OCI-LY1 (cell line): ENCODE data around the gene SMAP1.

Experiments used
- H2AFZ ChIP-seq: fragments of 200-600 bp; sonication (generic), shearing (Covaris generic); 2 replicates; pipeline ENCODE4 v1.6.0; 2014; ENCODE audit warnings: antibody characterized with exemption, mild to moderate bottlenecking, low read length
- H3F3A ChIP-seq: fragments of 200-600 bp; sonication (generic), shearing (Covaris generic); 2 replicates; pipeline ENCODE4 v1.6.0; 2014; ENCODE audit warnings: mild to moderate bottlenecking, antibody characterized with exemption, low read length, moderate library complexity; ENCODE audit not compliant: insufficient read depth
- H3K27ac ChIP-seq: fragments of 200-600 bp; sonication (generic); 2 replicates; pipeline ENCODE4 v1.5.1; 2014; ENCODE audit warnings: low read length, mixed run types, mild to moderate bottlenecking, low read depth; ENCODE audit not compliant: poor library complexity, severe bottlenecking
- H3K27me3 ChIP-seq: fragments of 200-600 bp; sonication (generic); 2 replicates; pipeline ENCODE4 v1.6.0; 2014; ENCODE audit warnings: antibody characterized with exemption, mild to moderate bottlenecking, low read length, moderate library complexity; ENCODE audit not compliant: insufficient read depth
- H3K36me3 ChIP-seq: fragments of 200-600 bp; sonication (generic); 2 replicates; pipeline ENCODE4 v1.6.1; 2014; ENCODE audit warnings: mild to moderate bottlenecking, antibody characterized with exemption, low read length, moderate library complexity, mixed read lengths; ENCODE audit not compliant: insufficient read depth
- H3K4me1 ChIP-seq: fragments of 200-600 bp; sonication (generic); 2 replicates; pipeline ENCODE4 v1.5.1; 2014; ENCODE audit warnings: mild to moderate bottlenecking, low read length, moderate library complexity; ENCODE audit not compliant: insufficient read depth, severe bottlenecking
- H3K4me2 ChIP-seq: fragments of 200-600 bp; sonication (generic), shearing (Covaris generic); 2 replicates; pipeline ENCODE4 v1.6.1; 2014; ENCODE audit warnings: low read length
- H3K4me3 ChIP-seq: fragments of 200-600 bp; sonication (generic); 2 replicates; pipeline ENCODE4 v1.5.1; 2014; ENCODE audit warnings: low read length, low read depth, mild to moderate bottlenecking, mixed read lengths; ENCODE audit not compliant: poor library complexity, severe bottlenecking
- H3K79me2 ChIP-seq: fragments of 200-600 bp; shearing (Covaris generic); 2 replicates; pipeline ENCODE4 v1.6.1; 2016; ENCODE audit warnings: mixed run types, low read length, mixed read lengths; ENCODE audit not compliant: insufficient read depth
- H3K9ac ChIP-seq: fragments of 200-600 bp; sonication (generic), shearing (Covaris generic); 2 replicates; pipeline ENCODE4 v1.6.1; 2014; ENCODE audit warnings: mild to moderate bottlenecking, low read length, mixed read lengths
- H3K9me2 ChIP-seq: fragments of 200-600 bp; sonication (generic), shearing (Covaris generic); 2 replicates; pipeline ENCODE4 v1.6.1; 2014; ENCODE audit warnings: low read depth, mild to moderate bottlenecking, low read length, mixed read lengths
- H3K9me3 ChIP-seq: fragments of 200-600 bp; shearing (Covaris generic); 2 replicates; pipeline ENCODE4 v1.6.1; 2014; ENCODE audit warnings: low read length, mixed read lengths
- H4K20me1 ChIP-seq: fragments of 200-600 bp; sonication (generic), shearing (Covaris generic); 2 replicates; pipeline ENCODE4 v1.6.0; 2016; ENCODE audit warnings: mild to moderate bottlenecking, low read length; ENCODE audit not compliant: insufficient read depth
- EZH2 ChIP-seq: fragments of 200-600 bp; sonication (generic), shearing (Covaris generic); IDR thresholded peaks from 2 replicates; pipeline ENCODE4 v1.8.0; 2017; ENCODE audit warnings: borderline replicate concordance, mixed run types, mild to moderate bottlenecking, antibody characterized with exemption, low read length, moderate library complexity, mixed read lengths
- TF ChIP-seq, protein P1 (sequence below): fragments of 200-600 bp; sonication (generic), shearing (Covaris generic); IDR thresholded peaks from 2 replicates; pipeline ENCODE4 v1.5.1; 2017; ENCODE audit warnings: mild to moderate bottlenecking, antibody characterized with exemption, low read length, moderate library complexity, mixed read lengths

SMAP1 gene

GRCh38 chr6:70842541-70842940 lies 174.9 kb downstream of the SMAP1 start:
- Histone ChIP-seq H3K9ac (no peak overlapping the region), H3K9me3 (no peaks in the 10 kb centered on the region), H3K4me2 (no peak overlapping the region), H2AFZ (no peak overlapping the region), H3F3A (no peaks in the 10 kb centered on the region), H3K79me2 (no peaks in the 10 kb centered on the region), H3K9me2 (no peaks in the 10 kb centered on the region), H4K20me1 (no peaks in the 10 kb centered on the region), H3K4me3 (no peak overlapping the region), H3K4me1 (no peaks in the 10 kb centered on the region), H3K36me3 (peaks cover 3% of the 10 kb centered on the region; the same call in 1 of the 2 replicates), H3K27me3 (no peaks in the 10 kb centered on the region), H3K27ac (no peak overlapping the region)
- TF ChIP-seq EZH2: no peak
- TF ChIP-seq, protein P1, sequence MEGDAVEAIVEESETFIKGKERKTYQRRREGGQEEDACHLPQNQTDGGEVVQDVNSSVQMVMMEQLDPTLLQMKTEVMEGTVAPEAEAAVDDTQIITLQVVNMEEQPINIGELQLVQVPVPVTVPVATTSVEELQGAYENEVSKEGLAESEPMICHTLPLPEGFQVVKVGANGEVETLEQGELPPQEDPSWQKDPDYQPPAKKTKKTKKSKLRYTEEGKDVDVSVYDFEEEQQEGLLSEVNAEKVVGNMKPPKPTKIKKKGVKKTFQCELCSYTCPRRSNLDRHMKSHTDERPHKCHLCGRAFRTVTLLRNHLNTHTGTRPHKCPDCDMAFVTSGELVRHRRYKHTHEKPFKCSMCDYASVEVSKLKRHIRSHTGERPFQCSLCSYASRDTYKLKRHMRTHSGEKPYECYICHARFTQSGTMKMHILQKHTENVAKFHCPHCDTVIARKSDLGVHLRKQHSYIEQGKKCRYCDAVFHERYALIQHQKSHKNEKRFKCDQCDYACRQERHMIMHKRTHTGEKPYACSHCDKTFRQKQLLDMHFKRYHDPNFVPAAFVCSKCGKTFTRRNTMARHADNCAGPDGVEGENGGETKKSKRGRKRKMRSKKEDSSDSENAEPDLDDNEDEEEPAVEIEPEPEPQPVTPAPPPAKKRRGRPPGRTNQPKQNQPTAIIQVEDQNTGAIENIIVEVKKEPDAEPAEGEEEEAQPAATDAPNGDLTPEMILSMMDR: no peak

GRCh38 chr6:70843328-70843918 lies 175.7 kb downstream of the SMAP1 start:
- H2AFZ ChIP-seq: no peak overlapping the region
- no peaks in the 10 kb centered on the region for H3K4me1 ChIP-seq
- H3K79me2 ChIP-seq: no peaks in the 10 kb centered on the region
- TF ChIP-seq, protein P1: peak; percentile 53
- TF ChIP-seq EZH2: no peak
- peaks cover 9% of the 10 kb centered on the region; the same call in 1 of the 2 replicates for H3K36me3 ChIP-seq
- no peaks in the 10 kb centered on the region for H4K20me1 ChIP-seq
- no peak overlapping the region for H3K27ac ChIP-seq
- no peaks in the 10 kb centered on the region for H3K27me3 ChIP-seq
- no peaks in the 10 kb centered on the region for H3F3A ChIP-seq
- H3K9me2 ChIP-seq: no peaks in the 10 kb centered on the region
- no peak overlapping the region for H3K9ac ChIP-seq
- no peak overlapping the region for H3K4me3 ChIP-seq
- H3K9me3 ChIP-seq: peaks cover under 1% of the 10 kb centered on the region; the same call in 1 of the 2 replicates
- H3K4me2 ChIP-seq: no peak overlapping the region

DNA sequence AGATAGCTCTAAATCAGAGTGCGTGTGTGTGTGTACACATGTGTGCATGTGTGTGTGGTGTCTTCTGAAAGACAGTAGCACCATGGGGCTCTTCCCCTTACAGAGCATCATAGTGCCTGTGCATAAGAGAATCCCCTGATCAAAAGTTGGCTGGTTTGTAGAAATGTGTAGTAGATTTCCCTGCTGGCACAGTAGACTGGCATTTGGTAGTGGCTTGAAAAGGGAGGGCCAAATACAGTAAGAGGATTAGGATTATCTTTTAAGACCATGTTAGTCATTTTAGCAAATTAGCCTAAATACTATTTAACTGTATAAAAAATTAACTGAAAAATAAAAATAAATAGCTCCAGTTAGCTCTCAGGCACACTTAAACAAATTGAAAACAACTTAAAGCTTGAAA lies 176.6 kb downstream of the SMAP1 start:
- Histone ChIP-seq H4K20me1 (no peaks in the 10 kb centered on the region), H3K4me3 (no peak overlapping the region), H3K79me2 (no peaks in the 10 kb centered on the region), H3K4me2 (no peak overlapping the region), H3K36me3 (peaks cover 9% of the 10 kb centered on the region; the same call in 1 of the 2 replicates), H3K4me1 (no peaks in the 10 kb centered on the region), H3K9me2 (no peaks in the 10 kb centered on the region), H3K27ac (no peak overlapping the region), H3F3A (no peaks in the 10 kb centered on the region), H3K9me3 (peaks cover 4% of the 10 kb centered on the region; the same call in 1 of the 2 replicates), H3K27me3 (no peaks in the 10 kb centered on the region), H3K9ac (no peak overlapping the region), H2AFZ (no peak overlapping the region)
- no peak for TF ChIP-seq EZH2
- TF ChIP-seq, protein P1: no peak
